ENCODE measurements around the gene SIK3. TPM values are rescaled to one million over a fixed set of nuclear protein-coding genes. Genes with fewer than 3 reads are reported as not detected.

Gene SIK3
- total RNA-seq, 2 experiments from 2014 or later = 81.4 to 86.1 TPM

GRCh38 chr11:116825434-116825833 lies 272.8 kb downstream of the SIK3 start:
- no peaks in the 10 kb centered on the region for H3K36me3 ChIP-seq (ENCODE audit: insufficient read depth, low read length)
- no peaks in the 10 kb centered on the region for H3K9me3 Mint-ChIP-seq
- no peaks in the 10 kb centered on the region for H3K9me3 ChIP-seq (ENCODE audit: control insufficient read depth in 1 of 2, insufficient read depth in 1 of 2, low read length in 2 of 2)
- no peaks in the 10 kb centered on the region for H3K27me3 ChIP-seq (ENCODE audit: control insufficient read depth in 1 of 2, insufficient read depth in 2 of 2, low read length in 2 of 2)
- no peaks in the 10 kb centered on the region for H3K36me3 Mint-ChIP-seq (ENCODE audit: low read depth)
- no peak overlapping the region for H3K27ac Mint-ChIP-seq
- no peaks in the 10 kb centered on the region for H3K4me1 Mint-ChIP-seq (ENCODE audit: low read depth)
- ChIA-PET POLR2A (interaction anchor here (1.1 kb wide), 1 partner anchor 28 kb away, joined by 3 read pairs; no protein-coding TSS in a partner anchor), CTCF (no interaction called here)
- H3K27me3 Mint-ChIP-seq = no peaks in the 10 kb centered on the region
- intact Hi-C loops (cut with DNase I, micrococcal nuclease) = no loop called here
- H3K4me3 Mint-ChIP-seq = no peak overlapping the region
- no peak overlapping the region for H3K4me3 ChIP-seq (ENCODE audit: low read length)
- no peak overlapping the region for H3K27ac ChIP-seq (ENCODE audit: low read depth in 1 of 2, low read length in 2 of 2)
- H3K4me1 ChIP-seq (ENCODE audit: insufficient read depth, low read length) = no peaks in the 10 kb centered on the region
- TF ChIP-seq CTCF (IDR thresholded peaks at IDR 0.05) = no peak
- ATAC-seq (ENCODE audit: poor library complexity) (no peak), DNase-seq (no peak)

GRCh38 chr11:116823031-116823843 lies 275.0 kb downstream of the SIK3 start, which contains the start of gene APOA4:
APOA4 (minus strand) TSS chr11:116823304; CDS start chr11:116823191, 113 bp downstream.
- TF ChIP-seq CTCF (IDR thresholded peaks at IDR 0.05) = no peak
- Mint-ChIP-seq H3K27me3 (no peaks in the 10 kb centered on the region), H3K4me3 (no peak within 1 kb of the TSS), H3K4me1 (ENCODE audit: low read depth) (no peaks in the 10 kb centered on the region), H3K27ac (no peak within 1 kb of the TSS), H3K9me3 (no peaks in the 10 kb centered on the region), H3K36me3 (ENCODE audit: low read depth) (no peaks in the 10 kb centered on the region)
- Histone ChIP-seq H3K36me3 (ENCODE audit: insufficient read depth, low read length) (no peaks in the 10 kb centered on the region), H3K27ac (ENCODE audit: low read depth in 1 of 2, low read length in 2 of 2) (no peak within 1 kb of the TSS), H3K27me3 (ENCODE audit: control insufficient read depth in 1 of 2, insufficient read depth in 2 of 2, low read length in 2 of 2) (no peaks in the 10 kb centered on the region), H3K4me3 (ENCODE audit: low read length) (no peak within 1 kb of the TSS), H3K4me1 (ENCODE audit: insufficient read depth, low read length) (no peaks in the 10 kb centered on the region), H3K9me3 (ENCODE audit: control insufficient read depth in 1 of 2, insufficient read depth in 1 of 2, low read length in 2 of 2) (no peaks in the 10 kb centered on the region)
- ATAC-seq (ENCODE audit: poor library complexity) (no peak), DNase-seq (no peak)
- intact Hi-C loops (cut with DNase I, micrococcal nuclease) = no loop called here
- CTCF ChIA-PET = interaction anchor here (0.5 to 2.0 kb wide), 2 partner anchors 11 to 13 kb away, joined by 3 to 5 read pairs; no protein-coding TSS in a partner anchor
- POLR2A ChIA-PET = no interaction called here

- POLR2A ChIA-PET = no interaction called here
- H3K36me3 ChIP-seq (ENCODE audit: insufficient read depth, low read length) = no peaks in the 10 kb centered on the region
Measured at GRCh38 chr11:116822575-116822974, 275.7 kb downstream of the SIK3 start.

More at GRCh38 chr11:116822575-116822974, 275.7 kb downstream of the SIK3 start:
- Histone ChIP-seq H3K4me1 (ENCODE audit: insufficient read depth, low read length) (no peaks in the 10 kb centered on the region), H3K4me3 (ENCODE audit: low read length) (no peak overlapping the region), H3K27me3 (ENCODE audit: control insufficient read depth in 1 of 2, insufficient read depth in 2 of 2, low read length in 2 of 2) (no peaks in the 10 kb centered on the region), H3K27ac (ENCODE audit: low read depth in 1 of 2, low read length in 2 of 2) (no peak overlapping the region), H3K9me3 (ENCODE audit: control insufficient read depth in 1 of 2, insufficient read depth in 1 of 2, low read length in 2 of 2) (no peaks in the 10 kb centered on the region)
- H3K27ac Mint-ChIP-seq = no peak overlapping the region
- no peak overlapping the region for H3K4me3 Mint-ChIP-seq
- DNase-seq (no peak), ATAC-seq (ENCODE audit: poor library complexity) (no peak)
- no peaks in the 10 kb centered on the region for H3K36me3 Mint-ChIP-seq (ENCODE audit: low read depth)
- no peak for TF ChIP-seq CTCF (IDR thresholded peaks at IDR 0.05)
- CTCF ChIA-PET = interaction anchor here (0.5 to 2.0 kb wide), 2 partner anchors 12 to 14 kb away, joined by 3 to 5 read pairs; no protein-coding TSS in a partner anchor
- no peaks in the 10 kb centered on the region for H3K27me3 Mint-ChIP-seq
- no peaks in the 10 kb centered on the region for H3K4me1 Mint-ChIP-seq (ENCODE audit: low read depth)
- intact Hi-C loops (cut with DNase I, micrococcal nuclease) = no loop called here
- H3K9me3 Mint-ChIP-seq = no peaks in the 10 kb centered on the region

Measured in CD4-positive, alpha-beta T cell (primary cell).